BE2C (cell line): ENCODE results near the gene KRT81.
"Not testable (repeated sequence)": the region's sequence is repeated elsewhere in the genome, so short reads cannot be mapped to it uniquely, and the experiment has no call there.

Experiments used
- DNase-seq: peaks from one replicate; pipeline ENCODE4 v3.0.0-alpha.2; 2020
- H3K27me3 ChIP-seq: fragments of 250-450 bp; sonication (Bioruptor Pico); 2 replicates; pipeline ENCODE4 v1.5.1; 2020; ENCODE audit warnings: mild to moderate bottlenecking
- H3K36me3 ChIP-seq: fragments of 250-450 bp; sonication (Bioruptor Pico); 2 replicates; pipeline ENCODE4 v1.5.1; 2020; ENCODE audit warnings: mild to moderate bottlenecking
- H3K4me1 ChIP-seq: fragments of 250-450 bp; sonication (Bioruptor Pico); 2 replicates; pipeline ENCODE4 v1.5.1; 2020
- H3K4me3 ChIP-seq: 2 replicates; pipeline ENCODE4 v1.5.1; 2011; ENCODE audit warnings: low read depth, low read length
- H3K9me3 ChIP-seq: fragments of 250-450 bp; sonication (Bioruptor Pico); 2 replicates; pipeline ENCODE4 v1.5.1; 2020
- TF ChIP-seq, protein P1 (sequence below): IDR thresholded peaks from 2 replicates; pipeline ENCODE4 v1.5.1; 2012; ENCODE audit warnings: mild to moderate bottlenecking, low read depth, low read length

KRT81 gene

DNA sequence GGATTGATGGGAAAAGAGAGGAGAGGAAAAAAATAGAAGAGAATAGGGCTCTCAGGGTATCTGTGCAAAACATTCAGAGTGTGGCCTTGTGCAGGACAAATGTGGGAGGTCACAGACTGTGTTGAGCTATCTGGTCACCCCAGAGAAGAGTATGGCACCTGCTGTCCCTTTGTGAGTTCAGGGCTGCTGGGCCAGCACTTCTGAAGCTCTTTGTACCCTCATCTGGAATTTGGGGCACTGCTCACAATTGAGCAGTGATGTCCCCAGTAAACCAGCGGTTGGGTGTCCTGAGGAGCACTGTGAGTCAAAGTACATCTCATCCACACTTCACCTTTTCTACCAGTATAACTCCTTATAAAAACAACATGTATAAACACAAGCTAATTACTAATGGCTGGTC is 2.6 kb upstream of the KRT81 start:
- DNase-seq, result no peak
- H3K4me1 ChIP-seq, result no peaks in the 10 kb centered on the region
- H3K27me3 ChIP-seq, result no peaks in the 10 kb centered on the region
- H3K9me3 ChIP-seq, result no peaks in the 10 kb centered on the region
- no peak overlapping the region for H3K4me3 ChIP-seq
- TF ChIP-seq, protein P1, sequence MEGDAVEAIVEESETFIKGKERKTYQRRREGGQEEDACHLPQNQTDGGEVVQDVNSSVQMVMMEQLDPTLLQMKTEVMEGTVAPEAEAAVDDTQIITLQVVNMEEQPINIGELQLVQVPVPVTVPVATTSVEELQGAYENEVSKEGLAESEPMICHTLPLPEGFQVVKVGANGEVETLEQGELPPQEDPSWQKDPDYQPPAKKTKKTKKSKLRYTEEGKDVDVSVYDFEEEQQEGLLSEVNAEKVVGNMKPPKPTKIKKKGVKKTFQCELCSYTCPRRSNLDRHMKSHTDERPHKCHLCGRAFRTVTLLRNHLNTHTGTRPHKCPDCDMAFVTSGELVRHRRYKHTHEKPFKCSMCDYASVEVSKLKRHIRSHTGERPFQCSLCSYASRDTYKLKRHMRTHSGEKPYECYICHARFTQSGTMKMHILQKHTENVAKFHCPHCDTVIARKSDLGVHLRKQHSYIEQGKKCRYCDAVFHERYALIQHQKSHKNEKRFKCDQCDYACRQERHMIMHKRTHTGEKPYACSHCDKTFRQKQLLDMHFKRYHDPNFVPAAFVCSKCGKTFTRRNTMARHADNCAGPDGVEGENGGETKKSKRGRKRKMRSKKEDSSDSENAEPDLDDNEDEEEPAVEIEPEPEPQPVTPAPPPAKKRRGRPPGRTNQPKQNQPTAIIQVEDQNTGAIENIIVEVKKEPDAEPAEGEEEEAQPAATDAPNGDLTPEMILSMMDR, result no peak
- H3K36me3 ChIP-seq, result no peaks in the 10 kb centered on the region

DNA sequence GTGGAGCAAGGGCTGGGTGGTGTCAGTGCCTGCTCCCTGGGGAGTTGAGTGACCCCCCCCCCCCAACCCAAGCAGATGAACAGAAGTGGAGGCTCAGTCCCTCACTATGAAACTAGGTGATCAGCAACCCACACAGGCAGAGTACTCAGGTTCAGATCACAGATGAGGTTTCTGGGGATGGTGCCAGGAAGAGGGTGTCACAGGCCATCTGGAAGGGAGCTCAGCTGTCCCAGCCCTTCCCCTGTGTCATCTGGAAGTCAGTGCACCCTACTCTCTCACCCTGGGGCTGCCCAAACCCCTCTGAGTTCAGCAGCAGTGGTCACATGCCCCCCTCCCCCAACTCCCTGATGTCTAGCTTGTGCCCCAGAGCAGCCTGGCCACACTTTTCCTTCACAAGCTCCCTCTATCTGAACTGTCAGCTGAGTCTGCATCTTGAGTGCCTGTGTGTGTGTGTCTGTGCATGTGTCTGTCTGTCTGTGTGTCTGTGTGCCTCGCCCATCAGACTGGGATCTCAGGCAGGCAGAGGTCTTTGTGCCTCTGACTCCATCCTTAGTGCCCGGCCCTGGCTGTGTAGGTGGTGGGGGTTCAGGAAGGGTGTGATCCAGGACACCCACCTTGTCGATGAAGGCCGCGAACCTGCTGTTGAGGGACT is 725 bp downstream of the KRT81 start:
- H3K4me3 ChIP-seq, H3K9me3 ChIP-seq, DNase-seq, H3K27me3 ChIP-seq, H3K36me3 ChIP-seq, H3K4me1 ChIP-seq: not testable (repeated sequence)

GRCh38 chr12:52287816-52288805 is 3.2 kb downstream of the KRT81 start:
- DNase-seq, H3K4me1 ChIP-seq, H3K36me3 ChIP-seq, H3K4me3 ChIP-seq, H3K27me3 ChIP-seq, H3K9me3 ChIP-seq: not testable (repeated sequence)

- not testable (repeated sequence) for H3K36me3 ChIP-seq, H3K9me3 ChIP-seq, H3K4me3 ChIP-seq, DNase-seq, H3K4me1 ChIP-seq, H3K27me3 ChIP-seq
These were observed 4.2 kb downstream of the KRT81 start for GRCh38 chr12:52286857-52287785.

GRCh38 chr12:52285851-52286530 is 5.3 kb downstream of the KRT81 start:
- H3K36me3 ChIP-seq, result no peaks in the 10 kb centered on the region
- H3K27me3 ChIP-seq, result no peaks in the 10 kb centered on the region
- no peak overlapping the region for H3K4me3 ChIP-seq
- H3K4me1 ChIP-seq, result no peaks in the 10 kb centered on the region
- no peaks in the 10 kb centered on the region; the same call in 1 of the 2 replicates for H3K9me3 ChIP-seq
- TF ChIP-seq, protein P1, result no peak
- DNase-seq, result no peak

- H3K36me3 ChIP-seq, result no peaks in the 10 kb centered on the region
- TF ChIP-seq, protein P1, result no peak
- no peak for DNase-seq
- H3K4me1 ChIP-seq, result no peaks in the 10 kb centered on the region
- H3K9me3 ChIP-seq, result no peaks in the 10 kb centered on the region; the same call in 1 of the 2 replicates
- no peak overlapping the region for H3K4me3 ChIP-seq
- H3K27me3 ChIP-seq, result no peaks in the 10 kb centered on the region
These were observed 6.1 kb downstream of the KRT81 start for GRCh38 chr12:52285172-52285745.
